GM12865 (cell line): Measurements from ENCODE around the gene FHIT.

ENCODE experiments used
- DNase-seq: peaks from one replicate; pipeline ENCODE4 v3.0.0; 2010; ENCODE audit warnings: low read depth
- H3K4me3 ChIP-seq: 2 replicates; pipeline ENCODE4 v1.5.1; 2011; ENCODE audit warnings: mild to moderate bottlenecking, low read depth, low read length, control low read depth
- CTCF ChIP-seq: IDR thresholded peaks from 2 replicates; pipeline ENCODE4 v1.5.1; 2011; ENCODE audit warnings: low read length, control low read depth, low read depth, inconsistent platforms; ENCODE audit not compliant: insufficient read depth; ENCODE audit errors: missing control alignments

Gene FHIT

GRCh38 chr3:61283876-61284275 is 32.6 kb upstream of the FHIT start:
- DNase-seq, result no peak
- H3K4me3 ChIP-seq, result no peak overlapping the region
- no peak for TF ChIP-seq CTCF

GRCh38 chr3:61278713-61279112 is 27.5 kb upstream of the FHIT start:
- no peak for TF ChIP-seq CTCF
- no peak for DNase-seq
- H3K4me3 ChIP-seq, result no peak overlapping the region

GRCh38 chr3:61277411-61277810 is 26.2 kb upstream of the FHIT start:
- TF ChIP-seq CTCF, result no peak
- H3K4me3 ChIP-seq, result no peak overlapping the region
- no peak for DNase-seq

- H3K4me3 ChIP-seq, result no peak overlapping the region
- no peak for TF ChIP-seq CTCF
- DNase-seq, result no peak
These were observed 18.2 kb upstream of the FHIT start for GRCh38 chr3:61269435-61269834.

- H3K4me3 ChIP-seq, result no peak overlapping the region
- TF ChIP-seq CTCF, result no peak
- DNase-seq, result no peak
These were observed 17.4 kb upstream of the FHIT start for GRCh38 chr3:61268644-61269043.

- DNase-seq, result no peak
- TF ChIP-seq CTCF, result no peak
- no peak overlapping the region for H3K4me3 ChIP-seq
These were observed 13.0 kb upstream of the FHIT start for GRCh38 chr3:61264281-61264680.

GRCh38 chr3:61257148-61257547 is 5.9 kb upstream of the FHIT start:
- H3K4me3 ChIP-seq, result no peak overlapping the region
- DNase-seq, result no peak
- no peak for TF ChIP-seq CTCF
